Kidney (tissue), 14 donors: ENCODE data around the gene RARG. TPM values are rescaled to one million over a fixed set of nuclear protein-coding genes. Genes with fewer than 3 reads are reported as not detected.

Experiments used
- DNase-seq, 5 donors: peaks; one replicate each; pipeline ENCODE4 v3.0.0-alpha.2; 2013 to 2020
- FAIRE-seq: peaks from 2 replicates; lab custom pipeline; 2012; peaks lifted over from hg19 to GRCh38; lab: Jason Lieb, UNC
- H3K27ac ChIP-seq, 2 donors: one replicate each; pipeline ENCODE4 v1.7.0; 2013; ENCODE audit warnings: low read depth in 2 of 2, low read length in 2 of 2, inconsistent platforms in 1 of 2
- H3K27me3 ChIP-seq: one replicate; pipeline ENCODE4 v1.7.1; 2013; ENCODE audit warnings: low read length, inconsistent platforms; ENCODE audit not compliant: control insufficient read depth, insufficient read depth
- H3K36me3 ChIP-seq, 3 donors: one replicate each; pipeline versions ENCODE4 v1.7.0 to v1.7.1; 2013; ENCODE audit warnings: low read length in 3 of 3, control low read depth in 1 of 3, inconsistent platforms in 1 of 3; ENCODE audit not compliant: insufficient read depth in 3 of 3, control insufficient read depth in 2 of 3
- H3K4me1 ChIP-seq, 3 donors: one replicate each; pipeline versions ENCODE4 v1.7.0 to v1.7.1; 2013; ENCODE audit warnings: low read length in 3 of 3, inconsistent platforms in 1 of 3, low read depth in 1 of 3; ENCODE audit not compliant: control insufficient read depth in 2 of 3, insufficient read depth in 2 of 3
- H3K4me3 ChIP-seq, 3 donors: one replicate each; pipeline versions ENCODE4 v1.7.0 to v1.8.1; 2013; ENCODE audit warnings: low read length in 3 of 3, control low read depth in 1 of 3, inconsistent platforms in 1 of 3
- H3K9ac ChIP-seq, 3 donors: one replicate each; pipeline versions ENCODE4 v1.7.0 to v1.7.1; 2013; ENCODE audit warnings: low read length in 3 of 3, control low read depth in 1 of 3, inconsistent platforms in 1 of 3
- H3K9me3 ChIP-seq, 3 donors: one replicate each; pipeline versions ENCODE4 v1.7.0 to v1.7.1; 2013; ENCODE audit warnings: low read length in 3 of 3, control low read depth in 1 of 3, inconsistent platforms in 1 of 3; ENCODE audit not compliant: control insufficient read depth in 2 of 3, insufficient read depth in 1 of 3
- intact Hi-C: fragments of 100-400 bp; cut with DNase I; formaldehyde crosslinking; loops from one replicate; pipeline ENCODE4 v1.11.1; 2022
- polyA plus RNA-seq: library from polyadenylated mRNA; stranded (reverse); fragments of 350-450 nt; fragmentation: Illumina TruSeq; extraction: RNeasy Lipid Tissue Mini Kit (QIAGEN cat#74804); gene quantifications from one replicate; pipeline ENCODE4 v1.2.3, GENCODE V29; 2014; ENCODE audit warnings: low read depth, low replicate concordance; ENCODE audit not compliant: insufficient read depth
- total RNA-seq: library from RNA; stranded (reverse); fragmentation: NEBNext Ultra II Directional; extraction: Animal tissue kit (Norgen Biotek cat#: 25700); gene quantifications from one replicate; pipeline ENCODE4 v1.2.1, GENCODE V29; 2021
- TF ChIP-seq, protein P1 (sequence below): IDR thresholded peaks from 3 replicates; pipeline ENCODE4 v1.5.1; 2012; ENCODE audit warnings: mild to moderate bottlenecking, moderate library complexity, borderline replicate concordance; ENCODE audit not compliant: insufficient read depth; ENCODE audit errors: extremely low read depth
- donor health status: control.
- donor health status: control.
- donor health status: control.
- donor health status: control.
- donor health status: control.
- donor health status: DM: yes; HTN: yes; CAD: no.
- donor health status: Normal renal cell carcinoma (clear cell type).

RARG gene
- total and polyA plus RNA-seq, 2 donors from 2014 or later: 13.2 to 34.1 TPM

DNA sequence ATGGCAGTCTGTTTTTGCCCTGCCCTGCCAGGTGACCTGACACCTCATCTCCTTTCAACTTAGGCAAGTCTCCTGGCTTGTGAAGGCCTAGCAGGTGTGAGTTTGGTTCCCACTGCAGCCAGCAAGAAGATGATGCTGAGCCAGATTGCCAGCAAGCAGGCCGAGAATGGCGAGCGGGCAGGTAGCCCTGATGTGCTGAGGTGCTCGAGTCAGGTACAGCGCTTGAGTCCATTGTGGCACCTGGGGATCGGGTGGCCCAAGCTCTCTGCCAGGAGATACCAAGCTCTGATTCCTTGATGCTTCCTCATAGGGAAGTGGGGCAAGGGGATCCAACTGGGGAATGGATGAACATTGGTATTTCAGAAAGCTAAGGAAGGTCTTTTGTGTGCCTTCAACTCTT is 47.2 kb downstream of the RARG start:
- Histone ChIP-seq H3K27ac (no peak overlapping the region), H3K9me3 (no peaks in the 10 kb centered on the region), H3K4me1 (peaks cover 11 to 24% (median 22%) of the 10 kb centered on the region in 3 donors), H3K36me3 (peaks cover 25 to 65% (median 43%) of the 10 kb centered on the region in 3 donors), H3K27me3 (no peaks in the 10 kb centered on the region), H3K9ac (peak overlapping the region in 1 of 3 donors; percentile 31), H3K4me3 (no peak overlapping the region)
- no peak for FAIRE-seq
- TF ChIP-seq, protein P1, sequence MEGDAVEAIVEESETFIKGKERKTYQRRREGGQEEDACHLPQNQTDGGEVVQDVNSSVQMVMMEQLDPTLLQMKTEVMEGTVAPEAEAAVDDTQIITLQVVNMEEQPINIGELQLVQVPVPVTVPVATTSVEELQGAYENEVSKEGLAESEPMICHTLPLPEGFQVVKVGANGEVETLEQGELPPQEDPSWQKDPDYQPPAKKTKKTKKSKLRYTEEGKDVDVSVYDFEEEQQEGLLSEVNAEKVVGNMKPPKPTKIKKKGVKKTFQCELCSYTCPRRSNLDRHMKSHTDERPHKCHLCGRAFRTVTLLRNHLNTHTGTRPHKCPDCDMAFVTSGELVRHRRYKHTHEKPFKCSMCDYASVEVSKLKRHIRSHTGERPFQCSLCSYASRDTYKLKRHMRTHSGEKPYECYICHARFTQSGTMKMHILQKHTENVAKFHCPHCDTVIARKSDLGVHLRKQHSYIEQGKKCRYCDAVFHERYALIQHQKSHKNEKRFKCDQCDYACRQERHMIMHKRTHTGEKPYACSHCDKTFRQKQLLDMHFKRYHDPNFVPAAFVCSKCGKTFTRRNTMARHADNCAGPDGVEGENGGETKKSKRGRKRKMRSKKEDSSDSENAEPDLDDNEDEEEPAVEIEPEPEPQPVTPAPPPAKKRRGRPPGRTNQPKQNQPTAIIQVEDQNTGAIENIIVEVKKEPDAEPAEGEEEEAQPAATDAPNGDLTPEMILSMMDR: no peak
- no peak for DNase-seq
- intact Hi-C loops: no loop called here

GRCh38 chr12:53182903-53183302 is 49.1 kb downstream of the RARG start:
- no peaks in the 10 kb centered on the region for H3K9me3 ChIP-seq
- TF ChIP-seq, protein P1: no peak
- H3K27me3 ChIP-seq: no peaks in the 10 kb centered on the region
- H3K4me3 ChIP-seq: peak overlapping the region in 2 of 3 donors; percentile 39 to 85
- FAIRE-seq (no peak), DNase-seq (no peak)
- no peak overlapping the region for H3K9ac ChIP-seq
- no peak overlapping the region for H3K27ac ChIP-seq
- peaks cover 11 to 26% (median 24%) of the 10 kb centered on the region in 3 donors for H3K4me1 ChIP-seq
- intact Hi-C loops: no loop called here
- peaks cover 25 to 57% (median 36%) of the 10 kb centered on the region in 3 donors for H3K36me3 ChIP-seq

DNA sequence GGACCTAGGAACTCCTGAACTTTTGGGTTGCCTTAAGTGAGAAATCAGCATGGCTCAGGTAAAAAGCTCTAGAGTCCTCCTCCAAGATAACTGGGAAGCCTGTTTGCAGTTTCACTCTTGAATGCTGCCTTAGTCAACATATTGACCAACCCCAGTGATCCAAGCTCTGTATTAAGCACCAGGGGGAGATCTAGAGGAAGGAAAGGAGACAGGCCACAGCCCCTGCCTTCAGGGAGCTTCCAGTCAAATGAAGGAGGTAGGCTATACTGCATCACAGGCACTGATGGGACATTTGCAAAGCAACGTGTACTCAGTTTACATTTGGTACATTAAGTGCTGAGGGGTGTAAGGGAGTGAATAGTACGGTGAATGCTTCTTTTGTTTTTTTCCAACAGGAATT is 50.1 kb downstream of the RARG start:
- Histone ChIP-seq H3K36me3 (peaks cover 22 to 47% (median 28%) of the 10 kb centered on the region in 3 donors), H3K4me1 (peaks cover 11 to 26% (median 24%) of the 10 kb centered on the region in 3 donors), H3K9ac (peak overlapping the region in 1 of 3 donors; percentile 60), H3K9me3 (no peaks in the 10 kb centered on the region), H3K27me3 (no peaks in the 10 kb centered on the region), H3K4me3 (peak overlapping the region; percentile 54 to 85 (median 66)), H3K27ac (no peak overlapping the region)
- intact Hi-C loops: no loop called here
- FAIRE-seq: no peak
- TF ChIP-seq, protein P1: no peak
- DNase-seq: no peak
